WTC11 (cell line): ENCODE data around the gene INO80. TPM values are rescaled to one million over a fixed set of nuclear protein-coding genes. Genes with fewer than 3 reads are reported as not detected.

ENCODE experiments used
- ATAC-seq: fragments of 200-7000 bp; cut with Tn5 transposase; 2 replicates; pipeline ENCODE4 v1.10.0; 2021; ENCODE audit warnings: mild to moderate bottlenecking, moderate library complexity
- CTCF ChIA-PET: fragments of 300-600 bp; sonication (Branson Sonifier 250); formaldehyde crosslinking; loops from one replicate; lab custom pipeline; 2021; ENCODE audit warnings: antibody characterized with exemption; lab: Charles Lee
- POLR2A ChIA-PET: fragments of 350-600 bp; sonication (Branson Sonifier 250); formaldehyde crosslinking; loops from one replicate; lab custom pipeline; 2021; ENCODE audit warnings: antibody characterized with exemption; lab: Charles Lee
- DNase-seq: peaks from one replicate; pipeline ENCODE4 v3.0.0; 2021; ENCODE audit warnings: low spot score
- H3K27ac Mint-ChIP-seq: 2 replicates; pipeline ENCODE4 v1.8.0; 2021; ENCODE audit warnings: mixed read lengths
- H3K27me3 Mint-ChIP-seq: 2 replicates; pipeline ENCODE4 v1.8.0; 2021; ENCODE audit warnings: low read depth, mild to moderate bottlenecking, moderate library complexity, mixed read lengths
- H3K36me3 Mint-ChIP-seq: 2 replicates; pipeline ENCODE4 v1.8.0; 2021; ENCODE audit warnings: mixed read lengths
- H3K4me1 Mint-ChIP-seq: 2 replicates; pipeline ENCODE4 v1.8.0; 2022; ENCODE audit warnings: mixed read lengths
- H3K4me3 Mint-ChIP-seq: 2 replicates; pipeline ENCODE4 v1.8.0; 2021; ENCODE audit warnings: mild to moderate bottlenecking, moderate library complexity, mixed read lengths
- H3K9me3 Mint-ChIP-seq: 2 replicates; pipeline ENCODE4 v1.8.0; 2021; ENCODE audit warnings: mixed read lengths
- ESRRA ChIP-seq: sonication (generic); formaldehyde crosslinking; IDR thresholded peaks from 2 replicates; pipeline ENCODE4 v1.8.1; 2022; ENCODE audit warnings: mild to moderate bottlenecking, missing genetic modification reagents, borderline replicate concordance
- FOXJ3 ChIP-seq: sonication (generic); formaldehyde crosslinking; IDR thresholded peaks from 2 replicates; pipeline ENCODE4 v1.9.0; 2021; ENCODE audit warnings: missing genetic modification reagents, mild to moderate bottlenecking, borderline replicate concordance
- FOXK1 ChIP-seq: sonication (generic); formaldehyde crosslinking; IDR thresholded peaks from 2 replicates; pipeline ENCODE4 v1.8.0; 2022; ENCODE audit warnings: mild to moderate bottlenecking, moderate library complexity, missing genetic modification reagents
- GTF2I ChIP-seq: fragments of 250-450 bp; sonication (Bioruptor Pico); conservative IDR thresholded peaks from 2 replicates; pipeline ENCODE4 v1.4.0; 2021; ENCODE audit warnings: mild to moderate bottlenecking
- HMGA2 ChIP-seq: fragments of 250-450 bp; sonication (Bioruptor Pico); IDR thresholded peaks from 2 replicates; pipeline ENCODE4 v1.4.0; 2021; ENCODE audit warnings: mild to moderate bottlenecking, moderate library complexity
- IRF2 ChIP-seq: sonication (generic); formaldehyde crosslinking; IDR thresholded peaks from 2 replicates; pipeline ENCODE4 v1.8.0; 2022; ENCODE audit warnings: low read depth, missing genetic modification reagents, borderline replicate concordance
- MYBL2 ChIP-seq: sonication (generic); formaldehyde crosslinking; IDR thresholded peaks from 2 replicates; pipeline ENCODE4 v1.8.1; 2023; ENCODE audit warnings: mild to moderate bottlenecking, moderate library complexity, missing genetic modification reagents
- NFATC4 ChIP-seq: fragments of 250-450 bp; sonication (Bioruptor Pico); IDR thresholded peaks from 2 replicates; pipeline ENCODE4 v1.9.0; 2021; ENCODE audit warnings: mild to moderate bottlenecking
- NR1H2 ChIP-seq: sonication (generic); formaldehyde crosslinking; IDR thresholded peaks from 2 replicates; pipeline ENCODE4 v1.9.0; 2021; ENCODE audit warnings: mild to moderate bottlenecking, moderate library complexity, missing genetic modification reagents
- NR2C2 ChIP-seq: sonication (generic); formaldehyde crosslinking; IDR thresholded peaks from 2 replicates; pipeline ENCODE4 v1.8.0; 2022; ENCODE audit warnings: mild to moderate bottlenecking, missing genetic modification reagents
- SOX15 ChIP-seq: fragments of 250-450 bp; sonication (Bioruptor Pico); IDR thresholded peaks from 2 replicates; pipeline ENCODE4 v1.9.0; 2021; ENCODE audit warnings: mild to moderate bottlenecking
- SP1 ChIP-seq: sonication (generic); formaldehyde crosslinking; conservative IDR thresholded peaks from 2 replicates; pipeline ENCODE4 v1.8.1; 2022; ENCODE audit warnings: missing genetic modification reagents
- ZBTB21 ChIP-seq: sonication (generic); formaldehyde crosslinking; IDR thresholded peaks from 2 replicates; pipeline ENCODE4 v1.8.1; 2023; ENCODE audit warnings: mild to moderate bottlenecking, missing genetic modification reagents, borderline replicate concordance
- ZNF121 ChIP-seq: sonication (generic); formaldehyde crosslinking; IDR thresholded peaks from 2 replicates; pipeline ENCODE4 v1.8.0; 2023; ENCODE audit warnings: missing genetic modification reagents
- ZNF219 ChIP-seq: sonication (generic); formaldehyde crosslinking; IDR thresholded peaks from 2 replicates; pipeline ENCODE4 v1.8.0; 2023; ENCODE audit warnings: missing genetic modification reagents, mild to moderate bottlenecking, borderline replicate concordance
- ZNF396 ChIP-seq: fragments of 250-450 bp; sonication (Bioruptor Pico); IDR thresholded peaks from 2 replicates; pipeline ENCODE4 v1.8.0; 2021; ENCODE audit warnings: mild to moderate bottlenecking, moderate library complexity, borderline replicate concordance
- total RNA-seq: library from RNA; stranded (reverse); gene quantifications from 3 replicates; pipeline ENCODE4 v1.2.3, GENCODE V29; 2021
- TF ChIP-seq, protein P1 (sequence below): sonication (generic); formaldehyde crosslinking; IDR thresholded peaks from 2 replicates; pipeline ENCODE4 v1.8.1; 2022; ENCODE audit warnings: low read depth, missing genetic modification reagents, borderline replicate concordance
- TF ChIP-seq, protein P2 (sequence below): sonication (generic); formaldehyde crosslinking; conservative IDR thresholded peaks from 2 replicates; pipeline ENCODE4 v1.8.1; 2022; ENCODE audit warnings: mild to moderate bottlenecking, missing genetic modification reagents
- TF ChIP-seq, protein P3 (sequence below): sonication (generic); formaldehyde crosslinking; IDR thresholded peaks from 2 replicates; pipeline ENCODE4 v1.8.0; 2022; ENCODE audit warnings: mild to moderate bottlenecking, missing genetic modification reagents
- TF ChIP-seq, protein P4 (sequence below): sonication (generic); formaldehyde crosslinking; IDR thresholded peaks from 2 replicates; pipeline ENCODE4 v1.8.1; 2023; ENCODE audit warnings: mild to moderate bottlenecking, missing genetic modification reagents
- TF ChIP-seq, protein P5 (sequence below): fragments of 250-450 bp; sonication (Bioruptor Pico); conservative IDR thresholded peaks from 2 replicates; pipeline ENCODE4 v1.9.0; 2021; ENCODE audit warnings: mild to moderate bottlenecking
- TF ChIP-seq, protein P6 (sequence below): sonication (generic); formaldehyde crosslinking; IDR thresholded peaks from 2 replicates; pipeline ENCODE4 v1.8.1; 2023; ENCODE audit warnings: mild to moderate bottlenecking, missing genetic modification reagents, borderline replicate concordance
- TF ChIP-seq, protein P7 (sequence below): sonication (generic); formaldehyde crosslinking; IDR thresholded peaks from 2 replicates; pipeline ENCODE4 v1.8.1; 2023; ENCODE audit warnings: mild to moderate bottlenecking, missing genetic modification reagents, moderate library complexity
- TF ChIP-seq, protein P8 (sequence below): sonication (generic); formaldehyde crosslinking; IDR thresholded peaks from 2 replicates; pipeline ENCODE4 v1.8.1; 2022; ENCODE audit warnings: low read depth, mild to moderate bottlenecking, moderate library complexity, missing genetic modification reagents, borderline replicate concordance

Gene INO80
- total RNA-seq, 1 experiment from 2014 or later = 20.6 TPM

DNA sequence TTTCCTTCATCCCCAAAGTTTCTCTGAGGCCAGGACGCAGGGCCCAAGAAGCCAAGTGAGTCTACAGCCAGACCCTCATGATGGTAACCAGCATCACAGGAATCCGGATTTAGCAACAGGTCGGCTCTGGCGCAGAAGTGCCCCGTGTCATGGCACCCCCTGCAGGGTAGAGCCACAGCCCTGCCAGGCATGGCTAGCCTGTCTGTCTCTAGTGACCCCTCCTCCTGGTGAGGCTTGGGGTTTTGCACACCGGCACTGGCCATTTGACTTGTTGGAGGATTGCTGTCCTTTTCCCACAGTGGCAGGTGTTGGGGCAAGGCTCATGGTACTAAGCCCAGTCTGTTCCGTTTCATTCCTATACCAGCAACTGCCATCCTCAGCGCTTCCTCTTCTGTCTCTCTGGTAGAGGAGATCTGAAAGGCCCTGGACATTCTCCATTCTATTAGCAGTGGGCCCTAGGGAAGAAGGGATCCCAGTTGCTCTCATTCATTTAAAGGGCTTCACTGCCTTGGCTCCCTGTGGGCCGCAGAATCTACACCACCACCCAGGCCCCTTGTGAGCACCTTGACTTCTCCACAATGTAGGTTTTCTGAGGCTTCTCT lies 172.2 kb downstream of the INO80 start (continued):
- TF ChIP-seq, protein P1, sequence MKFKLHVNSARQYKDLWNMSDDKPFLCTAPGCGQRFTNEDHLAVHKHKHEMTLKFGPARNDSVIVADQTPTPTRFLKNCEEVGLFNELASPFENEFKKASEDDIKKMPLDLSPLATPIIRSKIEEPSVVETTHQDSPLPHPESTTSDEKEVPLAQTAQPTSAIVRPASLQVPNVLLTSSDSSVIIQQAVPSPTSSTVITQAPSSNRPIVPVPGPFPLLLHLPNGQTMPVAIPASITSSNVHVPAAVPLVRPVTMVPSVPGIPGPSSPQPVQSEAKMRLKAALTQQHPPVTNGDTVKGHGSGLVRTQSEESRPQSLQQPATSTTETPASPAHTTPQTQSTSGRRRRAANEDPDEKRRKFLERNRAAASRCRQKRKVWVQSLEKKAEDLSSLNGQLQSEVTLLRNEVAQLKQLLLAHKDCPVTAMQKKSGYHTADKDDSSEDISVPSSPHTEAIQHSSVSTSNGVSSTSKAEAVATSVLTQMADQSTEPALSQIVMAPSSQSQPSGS (CRISPR knock-in tag) = no peak
- TF ChIP-seq, protein P2, sequence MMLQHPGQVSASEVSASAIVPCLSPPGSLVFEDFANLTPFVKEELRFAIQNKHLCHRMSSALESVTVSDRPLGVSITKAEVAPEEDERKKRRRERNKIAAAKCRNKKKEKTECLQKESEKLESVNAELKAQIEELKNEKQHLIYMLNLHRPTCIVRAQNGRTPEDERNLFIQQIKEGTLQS = no peak
- TF ChIP-seq SOX15 (CRISPR knock-in tag) (no peak), ESRRA (no peak), ZNF396 (no peak), ZBTB21 (CRISPR knock-in tag) (no peak), SP1 (CRISPR knock-in tag) (no peak)

DNA sequence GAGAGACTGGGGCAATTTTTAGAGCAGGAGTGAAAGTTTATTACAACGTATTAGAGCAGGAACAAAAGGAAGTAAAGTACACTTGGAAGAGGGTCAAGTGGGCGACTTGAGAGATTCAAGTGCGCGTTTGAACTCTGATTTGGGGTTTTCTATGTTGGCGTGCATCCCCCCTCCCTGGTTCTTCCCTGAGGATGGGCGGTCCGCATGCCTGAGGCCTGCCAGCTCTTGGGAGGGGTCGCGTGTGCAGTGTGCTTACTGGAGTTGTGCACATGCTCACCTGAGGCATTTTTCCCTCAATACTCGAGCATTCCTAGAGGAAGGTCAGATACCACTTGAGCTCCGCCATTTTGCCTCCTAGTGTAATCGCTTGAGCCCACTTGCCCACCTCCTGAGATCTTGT lies 173.2 kb downstream of the INO80 start:
- ATAC-seq (no peak), DNase-seq (no peak)
- H3K27ac Mint-ChIP-seq = no peak overlapping the region
- no peak for TF ChIP-seq FOXJ3 (CRISPR knock-in tag)
- TF ChIP-seq, protein P3, sequence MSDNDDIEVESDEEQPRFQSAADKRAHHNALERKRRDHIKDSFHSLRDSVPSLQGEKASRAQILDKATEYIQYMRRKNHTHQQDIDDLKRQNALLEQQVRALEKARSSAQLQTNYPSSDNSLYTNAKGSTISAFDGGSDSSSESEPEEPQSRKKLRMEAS (CRISPR knock-in tag) = no peak
- no peak for TF ChIP-seq GTF2I (CRISPR knock-in tag)
- TF ChIP-seq NFATC4 (CRISPR knock-in tag) = no peak
- TF ChIP-seq, protein P4, sequence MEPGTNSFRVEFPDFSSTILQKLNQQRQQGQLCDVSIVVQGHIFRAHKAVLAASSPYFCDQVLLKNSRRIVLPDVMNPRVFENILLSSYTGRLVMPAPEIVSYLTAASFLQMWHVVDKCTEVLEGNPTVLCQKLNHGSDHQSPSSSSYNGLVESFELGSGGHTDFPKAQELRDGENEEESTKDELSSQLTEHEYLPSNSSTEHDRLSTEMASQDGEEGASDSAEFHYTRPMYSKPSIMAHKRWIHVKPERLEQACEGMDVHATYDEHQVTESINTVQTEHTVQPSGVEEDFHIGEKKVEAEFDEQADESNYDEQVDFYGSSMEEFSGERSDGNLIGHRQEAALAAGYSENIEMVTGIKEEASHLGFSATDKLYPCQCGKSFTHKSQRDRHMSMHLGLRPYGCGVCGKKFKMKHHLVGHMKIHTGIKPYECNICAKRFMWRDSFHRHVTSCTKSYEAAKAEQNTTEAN (CRISPR knock-in tag) = no peak
- no peak for TF ChIP-seq NR2C2 (CRISPR knock-in tag)
- TF ChIP-seq, protein P5, sequence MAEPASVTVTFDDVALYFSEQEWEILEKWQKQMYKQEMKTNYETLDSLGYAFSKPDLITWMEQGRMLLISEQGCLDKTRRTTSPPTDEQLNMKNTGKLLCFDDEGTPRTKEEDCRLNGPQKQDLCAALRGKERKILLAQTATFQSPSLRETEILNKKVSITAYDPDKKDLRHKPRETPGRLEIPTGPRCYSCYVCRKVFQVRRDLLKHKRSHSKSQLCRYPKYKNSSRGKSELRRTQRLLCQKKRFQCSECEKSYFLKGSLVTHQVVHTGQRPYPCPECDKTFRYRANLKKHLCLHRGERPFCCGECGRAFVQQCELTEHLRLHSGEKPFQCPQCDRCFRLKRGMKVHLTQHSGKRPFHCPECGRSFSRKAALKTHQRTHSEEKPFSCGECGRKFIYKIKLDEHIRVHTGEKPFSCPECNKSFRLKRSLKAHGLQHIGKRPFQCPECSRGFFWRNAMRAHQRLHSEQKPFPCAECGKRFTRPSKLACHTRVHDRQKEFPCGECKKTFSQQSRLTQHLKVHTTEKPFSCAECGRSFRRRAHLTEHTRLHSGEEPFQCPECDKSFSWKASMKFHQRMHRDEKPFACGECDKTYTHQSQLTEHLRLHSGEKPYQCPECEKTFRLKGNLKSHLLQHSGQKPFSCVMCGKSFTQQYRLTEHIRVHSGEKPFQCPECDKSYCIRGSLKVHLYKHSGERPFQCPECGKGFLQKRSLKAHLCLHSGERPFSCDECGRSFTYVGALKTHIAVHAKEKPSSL = no peak
- no peak for TF ChIP-seq FOXK1 (CRISPR knock-in tag)
- TF ChIP-seq ZNF219 = no peak
- no peak for TF ChIP-seq MYBL2 (CRISPR knock-in tag)
- TF ChIP-seq, protein P6, sequence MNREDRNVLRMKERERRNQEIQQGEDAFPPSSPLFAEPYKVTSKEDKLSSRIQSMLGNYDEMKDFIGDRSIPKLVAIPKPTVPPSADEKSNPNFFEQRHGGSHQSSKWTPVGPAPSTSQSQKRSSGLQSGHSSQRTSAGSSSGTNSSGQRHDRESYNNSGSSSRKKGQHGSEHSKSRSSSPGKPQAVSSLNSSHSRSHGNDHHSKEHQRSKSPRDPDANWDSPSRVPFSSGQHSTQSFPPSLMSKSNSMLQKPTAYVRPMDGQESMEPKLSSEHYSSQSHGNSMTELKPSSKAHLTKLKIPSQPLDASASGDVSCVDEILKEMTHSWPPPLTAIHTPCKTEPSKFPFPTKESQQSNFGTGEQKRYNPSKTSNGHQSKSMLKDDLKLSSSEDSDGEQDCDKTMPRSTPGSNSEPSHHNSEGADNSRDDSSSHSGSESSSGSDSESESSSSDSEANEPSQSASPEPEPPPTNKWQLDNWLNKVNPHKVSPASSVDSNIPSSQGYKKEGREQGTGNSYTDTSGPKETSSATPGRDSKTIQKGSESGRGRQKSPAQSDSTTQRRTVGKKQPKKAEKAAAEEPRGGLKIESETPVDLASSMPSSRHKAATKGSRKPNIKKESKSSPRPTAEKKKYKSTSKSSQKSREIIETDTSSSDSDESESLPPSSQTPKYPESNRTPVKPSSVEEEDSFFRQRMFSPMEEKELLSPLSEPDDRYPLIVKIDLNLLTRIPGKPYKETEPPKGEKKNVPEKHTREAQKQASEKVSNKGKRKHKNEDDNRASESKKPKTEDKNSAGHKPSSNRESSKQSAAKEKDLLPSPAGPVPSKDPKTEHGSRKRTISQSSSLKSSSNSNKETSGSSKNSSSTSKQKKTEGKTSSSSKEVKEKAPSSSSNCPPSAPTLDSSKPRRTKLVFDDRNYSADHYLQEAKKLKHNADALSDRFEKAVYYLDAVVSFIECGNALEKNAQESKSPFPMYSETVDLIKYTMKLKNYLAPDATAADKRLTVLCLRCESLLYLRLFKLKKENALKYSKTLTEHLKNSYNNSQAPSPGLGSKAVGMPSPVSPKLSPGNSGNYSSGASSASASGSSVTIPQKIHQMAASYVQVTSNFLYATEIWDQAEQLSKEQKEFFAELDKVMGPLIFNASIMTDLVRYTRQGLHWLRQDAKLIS (CRISPR knock-in tag) = no peak
- TF ChIP-seq, protein P7, sequence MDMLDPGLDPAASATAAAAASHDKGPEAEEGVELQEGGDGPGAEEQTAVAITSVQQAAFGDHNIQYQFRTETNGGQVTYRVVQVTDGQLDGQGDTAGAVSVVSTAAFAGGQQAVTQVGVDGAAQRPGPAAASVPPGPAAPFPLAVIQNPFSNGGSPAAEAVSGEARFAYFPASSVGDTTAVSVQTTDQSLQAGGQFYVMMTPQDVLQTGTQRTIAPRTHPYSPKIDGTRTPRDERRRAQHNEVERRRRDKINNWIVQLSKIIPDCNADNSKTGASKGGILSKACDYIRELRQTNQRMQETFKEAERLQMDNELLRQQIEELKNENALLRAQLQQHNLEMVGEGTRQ (CRISPR knock-in tag) = no peak
- no peak for TF ChIP-seq IRF2 (CRISPR knock-in tag)
- no peak for TF ChIP-seq NR1H2 (CRISPR knock-in tag)
- no peak for TF ChIP-seq HMGA2 (CRISPR knock-in tag)
- TF ChIP-seq ZNF121 (CRISPR knock-in tag) = no peak
- TF ChIP-seq, protein P8, sequence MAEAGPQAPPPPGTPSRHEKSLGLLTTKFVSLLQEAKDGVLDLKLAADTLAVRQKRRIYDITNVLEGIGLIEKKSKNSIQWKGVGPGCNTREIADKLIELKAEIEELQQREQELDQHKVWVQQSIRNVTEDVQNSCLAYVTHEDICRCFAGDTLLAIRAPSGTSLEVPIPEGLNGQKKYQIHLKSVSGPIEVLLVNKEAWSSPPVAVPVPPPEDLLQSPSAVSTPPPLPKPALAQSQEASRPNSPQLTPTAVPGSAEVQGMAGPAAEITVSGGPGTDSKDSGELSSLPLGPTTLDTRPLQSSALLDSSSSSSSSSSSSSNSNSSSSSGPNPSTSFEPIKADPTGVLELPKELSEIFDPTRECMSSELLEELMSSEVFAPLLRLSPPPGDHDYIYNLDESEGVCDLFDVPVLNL (CRISPR knock-in tag) = no peak
- ChIA-PET POLR2A (interaction anchor here (1.0 to 5.0 kb wide), 6 partner anchors 10 to 243 kb away, joined by 3 to 80 read pairs (median 8); partner anchors contain the start of genes CHAC1 and DLL4), CTCF (interaction anchor here (0.5 to 6.5 kb wide), 18 partner anchors 11 to 318 kb away, joined by 3 to 203 read pairs (median 16); partner anchors contain the start of genes CHAC1, CHP1, DLL4 and EXD1)
- no peak overlapping the region for H3K4me3 Mint-ChIP-seq
- peaks cover 36% of the 10 kb centered on the region for H3K27me3 Mint-ChIP-seq
- H3K4me1 Mint-ChIP-seq = peaks cover 19% of the 10 kb centered on the region
- H3K9me3 Mint-ChIP-seq = no peaks in the 10 kb centered on the region
- H3K36me3 Mint-ChIP-seq = no peaks in the 10 kb centered on the region
